ENCODE data around the gene TSPEAR.

The TSPEAR gene

GRCh38 chr21:44521301-44521927 lies 190.0 kb downstream of the TSPEAR start:
- in situ Hi-C loops (cut with MboI; ENCODE audit: low pct_unique_long_range_greater_than_20kb, low sequenced_read_pairs, unreplicated experiment) = loop anchor here (25.0 kb wide), 1 partner anchor 416 kb away; the partner anchor contains the start of gene SLX9
- TF ChIP-seq, protein P1, sequence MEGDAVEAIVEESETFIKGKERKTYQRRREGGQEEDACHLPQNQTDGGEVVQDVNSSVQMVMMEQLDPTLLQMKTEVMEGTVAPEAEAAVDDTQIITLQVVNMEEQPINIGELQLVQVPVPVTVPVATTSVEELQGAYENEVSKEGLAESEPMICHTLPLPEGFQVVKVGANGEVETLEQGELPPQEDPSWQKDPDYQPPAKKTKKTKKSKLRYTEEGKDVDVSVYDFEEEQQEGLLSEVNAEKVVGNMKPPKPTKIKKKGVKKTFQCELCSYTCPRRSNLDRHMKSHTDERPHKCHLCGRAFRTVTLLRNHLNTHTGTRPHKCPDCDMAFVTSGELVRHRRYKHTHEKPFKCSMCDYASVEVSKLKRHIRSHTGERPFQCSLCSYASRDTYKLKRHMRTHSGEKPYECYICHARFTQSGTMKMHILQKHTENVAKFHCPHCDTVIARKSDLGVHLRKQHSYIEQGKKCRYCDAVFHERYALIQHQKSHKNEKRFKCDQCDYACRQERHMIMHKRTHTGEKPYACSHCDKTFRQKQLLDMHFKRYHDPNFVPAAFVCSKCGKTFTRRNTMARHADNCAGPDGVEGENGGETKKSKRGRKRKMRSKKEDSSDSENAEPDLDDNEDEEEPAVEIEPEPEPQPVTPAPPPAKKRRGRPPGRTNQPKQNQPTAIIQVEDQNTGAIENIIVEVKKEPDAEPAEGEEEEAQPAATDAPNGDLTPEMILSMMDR (IDR thresholded peaks at IDR 0.05; ENCODE audit: extremely low read depth, insufficient read depth, missing control alignments) = no peak

DNA sequence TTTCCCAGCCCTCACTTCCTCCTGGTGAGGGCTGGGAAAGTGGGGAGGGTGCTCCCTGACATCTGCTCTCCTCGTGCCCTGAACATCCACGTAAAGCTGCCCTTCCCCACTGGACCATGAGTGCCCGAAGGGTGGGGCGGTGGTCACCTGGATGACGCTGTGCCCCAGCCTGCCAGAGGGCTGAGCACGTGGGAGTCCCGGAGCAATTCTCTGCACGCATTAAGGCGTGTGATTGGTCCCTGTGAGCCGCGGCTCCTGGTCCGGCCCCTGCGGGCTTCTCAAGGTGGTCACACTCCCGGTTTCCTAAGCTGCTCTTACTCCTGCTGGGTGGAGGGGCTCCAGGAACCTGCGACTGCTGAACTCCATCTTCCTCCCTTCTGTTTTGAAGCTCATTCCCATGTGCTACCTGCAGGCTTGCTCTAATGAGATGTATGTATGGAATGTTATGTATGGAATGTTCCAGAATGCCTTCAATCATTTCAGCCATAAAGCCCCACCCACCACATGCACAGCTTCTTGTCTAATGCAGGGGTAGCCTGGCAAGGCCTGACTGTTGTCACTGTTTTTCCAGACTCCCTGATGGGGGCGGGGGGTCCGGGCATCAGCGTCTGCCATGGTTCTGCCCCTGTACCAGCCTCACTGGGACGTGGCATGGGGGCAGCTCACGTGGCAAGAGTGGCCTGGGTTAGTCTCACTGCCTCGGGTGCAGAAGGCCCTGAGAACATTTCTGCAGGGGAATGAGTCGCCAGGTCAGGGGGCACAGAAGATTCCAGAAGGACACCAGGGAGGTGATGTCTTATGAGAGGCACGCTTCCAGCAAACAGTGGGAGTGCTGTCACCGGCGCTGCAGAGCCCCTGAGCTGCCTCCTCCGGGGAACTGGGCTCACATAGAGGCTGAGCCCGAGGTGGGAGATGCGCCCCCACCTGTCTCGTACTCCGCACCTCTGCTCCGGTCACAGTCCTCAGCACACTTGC lies 190.8 kb downstream of the TSPEAR start:
- TF ChIP-seq, protein P1 (IDR thresholded peaks at IDR 0.05; ENCODE audit: extremely low read depth, insufficient read depth, missing control alignments) = no peak
- no peak for DNase-seq (ENCODE audit: low spot score)
- in situ Hi-C loops (cut with MboI; ENCODE audit: low pct_unique_long_range_greater_than_20kb, low sequenced_read_pairs, unreplicated experiment) = loop anchor here (25.0 kb wide), 1 partner anchor 417 kb away; the partner anchor contains the start of gene SLX9

More at GRCh38 chr21:44521301-44521927, 190.0 kb downstream of the TSPEAR start:
- DNase-seq (ENCODE audit: low spot score) = no peak

GRCh38 chr21:44519346-44520325 lies 191.7 kb downstream of the TSPEAR start:
- in situ Hi-C loops (cut with MboI; ENCODE audit: low pct_unique_long_range_greater_than_20kb, low sequenced_read_pairs, unreplicated experiment) = loop anchor here (25.0 kb wide), 1 partner anchor 418 kb away; the partner anchor contains the start of gene SLX9
- TF ChIP-seq, protein P1 (IDR thresholded peaks at IDR 0.05; ENCODE audit: extremely low read depth, insufficient read depth, missing control alignments) = no peak
- DNase-seq (ENCODE audit: low spot score) = no peak

DNA sequence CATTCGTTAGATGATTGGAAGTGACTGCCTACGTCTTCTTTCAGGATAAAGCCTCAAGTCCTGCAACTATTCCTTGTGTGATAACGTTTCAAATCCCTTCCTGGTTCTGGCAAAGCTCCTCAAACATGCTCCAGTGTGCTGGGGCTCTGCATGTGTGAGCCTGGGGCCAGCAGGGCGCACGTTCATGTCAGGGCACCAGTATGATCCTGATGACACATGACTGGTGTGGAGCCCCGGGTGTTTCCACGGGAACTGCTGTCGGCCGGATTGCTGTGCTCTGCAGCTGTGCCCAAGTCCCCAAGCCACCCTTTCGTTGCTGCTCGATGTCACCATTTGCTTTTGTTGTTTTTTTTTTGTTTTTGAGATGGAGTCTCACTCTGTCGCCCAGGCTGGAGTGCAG lies 192.7 kb downstream of the TSPEAR start:
- TF ChIP-seq, protein P1 (IDR thresholded peaks at IDR 0.05; ENCODE audit: extremely low read depth, insufficient read depth, missing control alignments) = no peak
- DNase-seq (ENCODE audit: low spot score) = no peak
- in situ Hi-C loops (cut with MboI; ENCODE audit: low pct_unique_long_range_greater_than_20kb, low sequenced_read_pairs, unreplicated experiment) = loop anchor here (25.0 kb wide), 1 partner anchor 419 kb away; the partner anchor contains the start of gene SLX9

GRCh38 chr21:44517175-44517899 lies 194.0 kb downstream of the TSPEAR start:
- in situ Hi-C loops (cut with MboI; ENCODE audit: low pct_unique_long_range_greater_than_20kb, low sequenced_read_pairs, unreplicated experiment) = loop anchor here (25.0 kb wide), 1 partner anchor 420 kb away; the partner anchor contains the start of gene SLX9
- TF ChIP-seq, protein P1 (IDR thresholded peaks at IDR 0.05; ENCODE audit: extremely low read depth, insufficient read depth, missing control alignments) = no peak
- DNase-seq (ENCODE audit: low spot score) = no peak

Data from GM13977 (cell line).